Retina (tissue), 1 donor: Measurements from ENCODE around the gene NT5C2.
"Not testable (repeated sequence)": the region's sequence is repeated elsewhere in the genome, so short reads cannot be mapped to it uniquely, and the experiment has no call there.

Experiments
- DNase-seq: peaks from one replicate; pipeline ENCODE4 v3.0.0-alpha.2; 2016

NT5C2 gene

DNA sequence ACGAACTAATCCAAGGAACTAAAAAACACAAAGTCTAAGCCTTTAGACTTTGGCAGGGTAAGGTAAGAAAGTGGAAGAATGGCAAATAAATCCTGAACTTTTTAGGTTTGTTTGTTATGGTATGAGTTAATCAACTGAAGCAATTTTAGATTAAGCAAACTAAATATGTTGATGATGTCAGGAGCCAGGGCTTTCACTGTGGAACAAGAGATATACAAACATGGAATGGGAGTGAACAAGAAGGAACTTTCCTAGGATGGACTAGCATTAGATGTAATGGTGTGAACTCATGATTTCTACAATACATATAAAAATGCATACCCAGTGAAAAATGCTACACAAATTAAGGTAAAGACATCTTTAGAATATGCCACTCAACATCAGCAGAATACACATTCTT is 35.8 kb downstream of the NT5C2 start:
- DNase-seq = no peak

- DNase-seq = no peak
Measured at GRCh38 chr10:103155471-103156085, 37.5 kb downstream of the NT5C2 start.

- DNase-seq = no peak
Measured at GRCh38 chr10:103154521-103155299, 38.4 kb downstream of the NT5C2 start.

DNA sequence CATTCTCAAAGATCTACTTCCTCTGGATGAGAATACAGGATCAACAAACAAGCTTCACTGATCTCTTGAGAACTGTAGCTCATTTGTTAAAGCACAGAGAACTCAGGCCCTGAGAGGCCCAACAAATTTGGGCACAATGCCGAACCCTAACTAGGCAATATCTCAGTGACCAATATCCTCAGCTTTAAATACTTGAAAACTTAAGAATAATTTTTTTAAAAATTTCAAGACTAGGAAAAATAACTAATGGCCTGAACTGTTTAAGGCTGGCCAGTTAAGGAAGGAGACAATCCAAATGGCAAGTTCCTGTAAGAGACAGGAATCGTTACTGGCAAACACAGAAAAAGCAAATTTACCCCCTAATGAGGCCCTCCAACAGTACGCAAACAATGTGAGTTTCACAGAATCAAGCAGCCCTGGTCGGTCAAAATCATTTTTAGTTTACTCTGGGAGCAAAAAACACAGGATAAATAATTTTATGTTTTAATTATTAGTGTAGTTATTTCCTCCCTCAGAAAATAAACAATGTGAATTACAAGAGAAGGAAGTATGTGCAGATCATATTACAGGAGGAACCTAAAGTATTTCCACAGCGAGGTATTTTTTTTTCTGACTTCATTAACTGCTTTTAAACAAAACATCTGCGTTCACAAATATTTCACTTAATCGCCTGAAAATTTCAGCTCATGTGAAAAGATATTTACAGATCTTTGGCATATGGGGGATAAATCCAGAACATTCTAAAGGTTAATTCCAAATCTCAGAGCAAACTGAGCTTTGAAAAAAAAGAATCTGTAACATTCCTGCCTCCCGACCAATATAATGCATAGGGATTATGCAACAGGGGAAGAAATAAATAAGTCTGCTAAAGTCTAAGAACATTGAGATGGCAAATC is 39.5 kb downstream of the NT5C2 start:
- peak; percentile 68 for DNase-seq

- no peak for DNase-seq
Measured at GRCh38 chr10:103149991-103150622, 43.0 kb downstream of the NT5C2 start.

DNA sequence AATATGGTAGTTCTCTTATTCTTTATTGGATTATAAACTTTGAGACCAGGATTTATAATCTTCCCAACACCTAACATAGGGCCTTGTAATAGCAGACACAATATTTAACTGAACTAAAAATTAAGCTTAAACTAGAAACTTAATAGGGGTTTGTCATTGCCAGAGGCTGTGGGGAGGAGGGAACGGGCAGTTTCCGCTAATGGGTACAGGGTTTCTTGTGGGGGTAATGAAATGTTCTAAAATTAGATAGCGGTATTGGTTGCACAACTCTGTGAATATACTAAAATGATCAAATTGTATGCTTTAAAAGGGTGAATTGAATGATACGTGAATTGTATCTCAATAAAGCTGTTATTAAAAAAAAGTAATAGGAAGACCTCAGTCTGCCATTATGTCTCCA is 45.4 kb downstream of the NT5C2 start:
- DNase-seq = no peak

GRCh38 chr10:103145860-103146466 is 47.1 kb downstream of the NT5C2 start:
- no peak for DNase-seq

- no peak for DNase-seq
Measured at GRCh38 chr10:103145046-103145445, 48.0 kb downstream of the NT5C2 start.

DNA sequence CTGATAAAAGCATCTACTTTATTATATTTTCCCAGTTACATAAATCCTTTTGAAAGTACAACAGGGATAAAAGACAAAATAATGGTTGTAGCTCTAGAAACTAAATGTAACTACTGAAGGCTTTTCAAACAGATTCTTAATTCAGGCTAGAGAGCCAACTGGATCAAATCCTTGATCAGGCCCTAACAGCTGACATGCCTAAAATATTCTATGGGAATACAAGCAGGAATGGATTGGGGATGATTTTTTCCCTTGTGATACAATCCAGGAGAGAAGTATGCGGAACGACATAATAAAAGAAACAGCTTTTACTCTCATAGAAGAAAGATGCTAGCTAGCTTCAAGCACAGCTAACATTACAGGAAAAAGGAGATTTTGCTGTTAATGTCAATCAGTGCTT is 49.0 kb downstream of the NT5C2 start:
- no peak for DNase-seq

GRCh38 chr10:103143641-103144040 is 49.4 kb downstream of the NT5C2 start:
- not testable (repeated sequence) for DNase-seq

- DNase-seq = no peak
Measured at GRCh38 chr10:103141950-103142349, 51.1 kb downstream of the NT5C2 start.

DNA sequence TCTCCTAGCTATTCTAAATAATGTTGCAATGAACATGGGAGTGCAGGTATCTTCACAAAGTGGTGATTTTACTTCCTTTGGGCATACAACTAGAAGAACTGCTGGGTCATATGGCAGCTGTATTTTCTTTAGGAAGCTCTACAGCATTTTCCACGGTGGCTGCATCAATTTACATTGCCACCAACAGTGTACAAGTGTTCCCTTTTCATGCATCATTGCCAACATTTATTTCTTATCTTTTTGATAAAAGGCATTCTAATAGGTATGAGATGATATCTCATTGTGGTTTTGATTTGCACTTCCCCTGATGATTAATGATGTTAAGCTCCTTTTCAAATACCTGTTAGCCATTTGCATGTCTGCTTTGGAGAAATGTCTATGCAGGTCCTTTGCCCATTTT is 52.6 kb downstream of the NT5C2 start:
- no peak for DNase-seq

GRCh38 chr10:103139803-103140202 is 53.3 kb downstream of the NT5C2 start:
- no peak for DNase-seq

- not testable (repeated sequence) for DNase-seq
Measured at GRCh38 chr10:103135168-103135567, 57.9 kb downstream of the NT5C2 start.

DNA sequence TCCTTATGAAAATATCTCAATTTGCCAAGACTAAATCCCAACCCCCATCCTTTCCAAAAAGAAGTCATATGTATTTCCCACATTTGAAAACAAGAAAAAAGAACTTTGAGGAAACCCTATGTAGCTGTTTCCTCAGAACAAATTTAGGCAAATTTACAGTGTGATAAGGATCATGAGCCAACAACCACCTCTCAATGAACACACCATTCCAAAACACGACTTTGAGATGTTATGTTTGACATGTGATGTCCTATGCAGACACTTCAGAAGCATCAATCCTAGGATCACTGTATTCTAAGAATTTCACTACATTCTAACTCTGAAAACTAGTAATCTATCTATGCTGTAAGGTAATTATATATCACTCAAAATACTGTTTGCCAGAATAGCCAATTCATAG is 62.2 kb downstream of the NT5C2 start:
- no peak for DNase-seq

GRCh38 chr10:103130180-103130579 is 62.9 kb downstream of the NT5C2 start:
- DNase-seq = not testable (repeated sequence)

DNA sequence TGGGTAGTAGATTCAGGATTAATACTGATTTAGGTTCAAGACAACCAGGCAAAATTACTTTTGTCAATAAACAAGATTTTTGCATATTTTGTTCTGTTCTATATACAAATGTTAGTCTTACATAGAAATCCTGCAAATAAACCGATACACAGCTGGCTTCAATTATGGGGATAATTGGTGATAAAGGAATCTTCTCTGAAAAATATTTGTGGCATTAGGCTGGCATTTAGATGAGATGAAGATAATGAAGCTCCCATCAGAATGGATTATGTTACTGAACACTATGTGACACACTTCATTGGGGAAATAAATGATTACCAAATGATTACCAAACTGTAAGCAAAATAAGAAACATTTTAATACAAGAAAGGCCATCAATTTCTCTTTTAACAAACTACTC is 65.8 kb downstream of the NT5C2 start:
- DNase-seq = no peak

DNA sequence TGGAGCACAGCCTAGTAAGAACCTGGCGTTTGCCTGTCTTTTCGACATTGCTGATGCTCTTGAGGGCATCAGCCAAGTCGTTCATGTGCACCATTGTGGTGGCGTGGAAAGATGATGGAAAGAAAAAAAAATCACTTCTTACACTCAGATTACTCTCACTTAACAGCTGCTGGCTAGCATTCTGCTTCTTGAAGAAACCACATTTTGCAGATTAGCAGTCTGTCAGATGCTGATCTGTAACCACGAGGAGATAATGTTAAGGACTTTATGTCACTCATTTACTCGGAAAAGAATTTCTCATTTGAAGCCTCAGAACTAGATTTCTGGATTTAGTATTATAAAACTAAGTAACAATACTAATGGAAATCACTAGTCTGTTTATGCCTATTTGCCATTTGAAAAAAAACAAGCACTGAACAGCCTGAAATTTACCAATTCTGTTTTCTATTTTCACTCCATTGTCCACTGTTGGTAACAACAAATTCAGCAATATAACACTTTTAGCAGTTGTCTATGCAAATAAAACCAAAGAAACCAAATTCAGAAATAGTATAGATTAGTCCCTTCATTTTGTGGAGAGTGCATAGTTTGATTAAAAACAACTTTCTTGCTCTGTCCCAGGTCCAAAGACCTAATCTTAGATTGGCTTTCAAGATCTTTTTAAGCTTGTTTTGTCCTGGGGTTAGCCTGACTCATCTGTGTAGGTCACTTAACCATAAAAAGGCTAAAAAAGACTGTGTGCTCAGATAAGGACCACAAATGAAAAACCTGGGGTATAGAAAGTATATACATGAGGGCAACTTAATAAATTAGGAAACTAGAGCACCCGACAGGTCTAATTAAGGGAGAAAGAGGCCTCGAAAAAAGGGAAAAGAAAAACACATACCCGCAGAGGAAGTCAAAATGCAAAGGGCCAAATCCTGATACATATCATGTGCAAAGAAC is 67.5 kb downstream of the NT5C2 start:
- no peak for DNase-seq

GRCh38 chr10:103124420-103125096 is 68.5 kb downstream of the NT5C2 start:
- no peak for DNase-seq

GRCh38 chr10:103123282-103124024 is 69.6 kb downstream of the NT5C2 start:
- no peak for DNase-seq
